GM18499 (cell line): Measurements from ENCODE around the gene POTEH.
"Not testable (repeated sequence)": the region's sequence is repeated elsewhere in the genome, so short reads cannot be mapped to it uniquely, and the experiment has no call there.

Experiments
- ATAC-seq: cut with Tn5 transposase; IDR thresholded peaks from one replicate; pipeline ENCODE4 v1.9.1; 2021; ENCODE audit warnings: moderate number of reproducible peaks; ENCODE audit not compliant: insufficient read depth, unreplicated experiment

Gene POTEH

GRCh38 chr22:15731023-15731422 lies 41.2 kb downstream of the POTEH start:
- ATAC-seq = not testable (repeated sequence)

GRCh38 chr22:15734411-15734810 lies 44.6 kb downstream of the POTEH start:
- ATAC-seq = not testable (repeated sequence)

- not testable (repeated sequence) for ATAC-seq
Measured at GRCh38 chr22:15738157-15738908, 48.5 kb downstream of the POTEH start.

GRCh38 chr22:15738909-15739391 lies 49.1 kb downstream of the POTEH start:
- not testable (repeated sequence) for ATAC-seq

GRCh38 chr22:15747636-15748323 lies 58.0 kb downstream of the POTEH start:
- not testable (repeated sequence) for ATAC-seq

GRCh38 chr22:15749181-15749970 lies 59.5 kb downstream of the POTEH start:
- ATAC-seq = not testable (repeated sequence)

GRCh38 chr22:15759443-15760097 lies 69.7 kb downstream of the POTEH start:
- not testable (repeated sequence) for ATAC-seq

- not testable (repeated sequence) for ATAC-seq
Measured at GRCh38 chr22:15760388-15761150, 70.7 kb downstream of the POTEH start.

GRCh38 chr22:15761151-15761777 lies 71.4 kb downstream of the POTEH start:
- ATAC-seq = not testable (repeated sequence)

GRCh38 chr22:15763559-15763958 lies 73.7 kb downstream of the POTEH start:
- ATAC-seq = not testable (repeated sequence)
